Right lung (tissue), 5 donors: ENCODE measurements around the gene FBXO34. TPM values are rescaled to one million over a fixed set of nuclear protein-coding genes. Genes with fewer than 3 reads are reported as not detected.
"Not testable (repeated sequence)": the region's sequence is repeated elsewhere in the genome, so short reads cannot be mapped to it uniquely, and the experiment has no call there.

Source experiments
- DNase-seq, 2 donors: peaks; one replicate each; pipeline ENCODE4 v3.0.0-alpha.2; 2013
- polyA plus RNA-seq, 5 donors: library from polyadenylated mRNA; unstranded; fragments of 120-200 nt; gene quantifications; one replicate each; pipeline versions ENCODE4 v1.2.1 to v1.2.3, GENCODE V29; 2013; ENCODE audit warnings: inconsistent platforms in 1 of 5, low replicate concordance in 1 of 5; ENCODE audit not compliant: insufficient read length in 5 of 5, insufficient read depth in 1 of 5

Gene FBXO34
- polyA plus RNA-seq, 5 donors: 28.1 to 43.2 (median 36.9) TPM

DNA sequence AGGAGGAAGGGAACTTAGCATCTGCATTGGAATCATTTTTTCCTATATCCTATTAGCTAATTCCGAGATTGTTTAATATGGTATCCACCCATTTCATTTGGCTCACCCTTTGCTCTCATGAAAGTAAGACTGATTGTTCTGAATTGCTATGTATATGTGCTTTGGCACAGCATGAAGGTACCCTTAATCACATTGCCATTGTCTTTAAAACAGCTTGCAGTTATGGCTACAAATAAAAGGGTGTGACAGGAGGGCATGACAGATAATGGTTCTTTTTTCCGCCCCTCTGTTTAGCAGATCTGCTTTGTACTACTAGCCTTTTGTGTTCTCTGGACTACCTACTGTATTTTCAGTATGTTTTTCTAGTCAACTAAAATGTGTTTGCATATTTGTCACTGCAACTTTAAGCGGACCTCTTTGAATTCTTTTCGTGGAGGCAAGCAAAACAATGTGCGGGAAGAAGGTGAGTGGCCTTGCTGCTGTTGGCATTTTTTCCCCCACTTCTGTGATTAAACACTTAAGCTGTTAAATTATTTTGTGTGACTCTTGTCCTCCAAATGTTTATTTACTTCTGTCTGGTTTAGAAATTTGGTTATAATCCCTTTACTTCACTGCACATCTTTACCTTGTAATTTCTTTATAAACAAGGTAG is 35.8 kb downstream of the FBXO34 start:
- DNase-seq: no peak

DNA sequence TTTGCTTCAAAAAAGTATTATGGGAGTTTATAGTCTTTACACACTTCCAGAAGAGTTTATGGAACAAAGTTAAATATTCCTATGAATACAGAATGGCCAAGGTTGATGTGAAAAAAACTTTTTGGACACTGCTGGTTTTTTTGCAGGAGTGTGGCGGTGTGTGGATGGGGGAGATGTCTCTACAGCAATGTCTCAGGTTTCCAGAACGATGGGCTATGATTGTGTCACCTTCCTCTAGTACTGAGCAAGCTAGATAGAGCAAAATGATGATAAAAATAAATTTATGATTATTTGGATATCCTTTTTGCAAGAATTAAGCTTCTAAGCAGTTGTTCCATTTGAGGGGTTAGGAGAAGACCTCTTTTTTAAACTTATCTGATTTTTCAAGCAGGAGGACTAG is 37.9 kb downstream of the FBXO34 start:
- no peak for DNase-seq

DNA sequence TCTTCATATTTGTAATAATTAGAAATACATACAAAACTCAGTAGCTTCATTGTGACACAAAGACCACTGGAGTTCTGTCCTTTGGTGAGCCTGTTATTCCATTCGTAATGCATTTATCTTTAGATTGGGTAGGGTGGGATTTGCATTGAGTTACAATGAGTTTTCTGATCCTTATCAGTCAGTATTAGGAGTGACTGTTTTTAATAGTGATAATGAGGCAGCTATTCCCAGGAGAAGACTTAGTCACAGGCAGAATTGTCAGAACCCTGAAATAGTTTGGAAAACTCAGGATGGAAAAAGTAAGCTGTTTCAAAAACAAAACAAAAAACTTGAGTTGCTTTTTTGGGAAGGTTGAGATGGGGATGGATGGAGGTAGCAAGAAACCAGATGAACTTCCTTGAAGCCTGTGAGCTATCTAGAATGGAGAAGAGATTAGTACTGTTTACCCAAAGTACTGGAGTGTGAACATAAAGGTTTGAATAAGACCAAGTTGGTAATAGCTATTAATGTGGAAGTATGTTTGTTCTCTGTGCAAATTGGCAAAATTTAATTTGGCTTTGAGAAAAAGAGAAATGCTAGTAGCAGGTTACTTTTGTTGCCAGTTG is 38.6 kb downstream of the FBXO34 start:
- no peak for DNase-seq

DNA sequence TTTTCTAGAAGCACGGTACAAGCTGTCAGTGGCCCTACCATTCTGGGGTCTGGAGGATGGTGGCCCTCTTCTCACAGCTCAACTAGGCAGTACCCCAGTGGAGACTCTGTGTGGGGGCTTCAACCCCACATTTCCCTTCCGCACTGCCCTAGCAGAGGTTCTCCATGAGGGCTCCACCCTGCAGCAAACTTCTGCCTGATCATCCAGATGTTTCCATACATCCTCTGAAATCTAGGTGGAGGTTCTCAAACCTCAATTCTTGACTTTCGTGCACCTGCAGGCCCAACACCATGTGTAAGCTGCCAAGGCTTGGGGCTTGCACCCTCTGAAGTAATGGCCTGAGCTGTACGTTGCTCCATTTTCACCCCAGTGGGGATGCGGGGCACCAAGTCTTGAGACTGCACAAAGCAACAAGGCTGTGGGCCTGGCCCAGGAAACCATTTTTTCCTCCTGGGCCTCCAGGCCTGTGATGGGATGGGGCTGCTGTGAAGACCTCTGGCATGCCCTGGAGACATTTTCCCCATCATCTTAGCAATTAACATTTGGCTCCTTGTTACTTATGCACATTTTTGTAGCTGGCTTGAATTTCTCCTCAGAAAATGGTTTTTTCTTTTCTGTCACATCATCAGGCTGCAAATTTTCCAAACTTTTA is 41.3 kb downstream of the FBXO34 start:
- not testable (repeated sequence) for DNase-seq

DNA sequence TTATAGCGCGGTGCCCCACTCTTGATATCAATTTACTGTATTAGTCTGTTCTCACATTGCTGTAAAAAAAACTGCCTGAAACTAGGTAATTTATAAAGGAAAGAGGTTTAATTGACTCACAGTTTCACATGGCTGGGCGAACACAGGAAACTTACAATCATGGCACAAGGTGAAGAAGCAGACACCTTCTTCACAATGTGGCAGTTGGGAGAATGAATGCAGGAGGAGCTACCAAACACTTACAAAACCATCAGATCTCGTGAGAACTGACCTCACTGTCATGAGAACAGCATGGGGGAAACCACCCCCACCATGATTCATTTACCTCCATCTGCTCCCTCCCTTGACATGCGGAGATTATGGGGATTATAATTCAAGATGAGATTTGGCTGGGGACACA is 42.3 kb downstream of the FBXO34 start:
- DNase-seq: no peak

DNA sequence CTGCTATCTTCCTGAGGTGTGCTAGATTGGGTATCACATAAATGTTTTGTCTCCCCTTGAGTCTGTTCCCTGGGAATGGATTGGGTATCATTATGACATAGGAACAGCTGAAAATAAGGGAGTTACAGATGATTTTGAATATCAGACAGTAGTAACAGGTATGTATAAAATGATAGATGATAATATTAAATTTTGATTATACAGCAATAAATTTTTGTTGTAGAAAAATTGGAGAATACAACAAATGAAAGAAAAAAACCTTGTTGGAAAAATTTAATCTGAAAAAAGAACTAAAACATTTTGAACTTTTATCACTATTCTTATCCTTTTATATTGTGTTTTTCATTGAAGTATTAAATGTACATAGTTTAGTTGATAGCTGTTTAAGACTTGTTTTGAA is 43.2 kb downstream of the FBXO34 start:
- no peak for DNase-seq

DNA sequence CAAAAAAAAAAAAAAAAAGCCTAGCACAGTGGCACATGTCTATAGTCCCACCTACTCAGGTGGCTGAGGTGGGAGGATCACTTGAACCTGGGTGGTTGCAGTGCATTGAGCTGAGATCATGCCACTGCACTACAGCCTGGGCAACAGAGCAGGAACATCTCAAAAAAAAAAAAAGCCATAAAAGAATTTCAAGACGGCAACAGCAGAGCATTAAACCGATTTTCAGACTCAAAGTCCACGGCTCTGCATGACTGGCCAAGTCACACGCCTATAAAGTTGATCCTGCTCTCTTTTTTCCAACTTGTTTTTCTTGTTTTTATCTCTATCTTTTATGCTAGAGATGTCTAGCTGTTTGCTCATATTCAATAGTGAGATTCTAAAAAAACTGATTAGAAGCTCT is 45.3 kb downstream of the FBXO34 start:
- DNase-seq: no peak

DNA sequence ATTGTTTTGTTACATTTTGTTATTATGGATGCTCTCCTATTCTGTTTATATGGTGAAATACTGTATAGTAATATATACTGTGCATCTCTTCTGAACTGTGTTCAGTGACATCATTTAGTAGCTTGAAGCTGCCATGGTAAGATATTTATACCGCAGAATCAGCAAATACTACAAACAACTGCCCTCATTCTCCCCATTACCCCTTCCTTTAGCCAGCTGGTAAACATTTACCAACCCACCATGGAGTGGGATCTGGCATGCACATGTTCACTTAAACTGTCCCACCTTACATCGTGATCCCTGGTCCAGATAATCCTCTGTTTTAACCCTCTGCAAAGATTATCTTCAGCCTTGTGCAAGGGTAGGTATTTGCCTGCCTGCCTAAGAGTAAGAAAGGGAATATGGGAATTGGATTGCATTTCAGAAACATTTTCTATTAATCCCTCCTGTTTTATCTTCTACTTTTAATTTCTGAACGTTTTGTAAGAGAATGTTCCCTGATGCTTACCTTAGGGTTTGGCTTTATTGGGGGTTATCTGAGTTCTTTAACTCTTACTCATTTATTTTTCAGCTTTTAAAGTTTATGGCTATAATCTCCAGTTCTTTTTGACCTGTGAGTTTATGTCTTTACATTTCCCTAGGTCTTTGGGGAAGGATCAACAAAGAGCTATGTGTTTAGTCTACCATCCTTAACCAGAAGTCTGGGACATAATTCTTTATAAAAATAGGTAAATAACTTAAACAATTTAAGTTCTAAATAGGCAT is 46.5 kb downstream of the FBXO34 start:
- no peak for DNase-seq

DNA sequence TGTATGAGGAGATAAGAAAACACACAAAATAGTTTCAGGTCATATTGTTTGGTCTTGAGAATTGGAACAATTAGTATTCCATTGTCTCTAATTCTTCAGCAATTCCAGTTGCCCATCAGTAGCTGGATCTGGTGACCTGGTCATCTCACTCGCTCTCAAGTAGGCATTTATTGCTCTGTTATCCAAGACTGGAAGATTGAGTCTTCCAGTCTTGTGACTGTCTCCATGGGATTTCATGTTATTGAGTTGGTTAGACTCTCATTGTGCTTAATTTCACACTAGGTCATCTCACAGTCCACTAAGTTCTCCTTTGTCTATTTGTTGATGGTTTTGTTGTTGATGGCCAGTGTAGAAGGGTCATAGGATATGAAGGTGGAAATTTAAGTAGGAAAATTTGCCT is 47.5 kb downstream of the FBXO34 start:
- no peak for DNase-seq

DNA sequence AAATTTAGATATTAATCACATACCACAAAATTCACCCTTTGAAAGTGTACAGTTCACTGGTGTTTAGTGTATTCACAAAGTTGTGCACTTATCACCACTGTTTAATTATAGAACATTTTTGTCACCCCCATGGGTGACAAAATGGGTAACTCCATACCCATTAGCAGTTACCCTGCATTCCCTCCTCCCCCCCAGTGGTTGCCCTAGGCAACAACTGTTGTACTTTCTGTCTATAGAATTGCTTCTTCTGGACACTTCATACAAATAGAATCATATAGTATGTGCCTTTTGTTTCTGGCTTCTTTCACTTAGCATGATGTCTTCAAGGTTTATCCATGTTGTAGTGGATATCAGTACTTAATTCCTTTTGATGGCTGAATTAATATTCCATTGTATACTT is 52.7 kb downstream of the FBXO34 start:
- no peak for DNase-seq

DNA sequence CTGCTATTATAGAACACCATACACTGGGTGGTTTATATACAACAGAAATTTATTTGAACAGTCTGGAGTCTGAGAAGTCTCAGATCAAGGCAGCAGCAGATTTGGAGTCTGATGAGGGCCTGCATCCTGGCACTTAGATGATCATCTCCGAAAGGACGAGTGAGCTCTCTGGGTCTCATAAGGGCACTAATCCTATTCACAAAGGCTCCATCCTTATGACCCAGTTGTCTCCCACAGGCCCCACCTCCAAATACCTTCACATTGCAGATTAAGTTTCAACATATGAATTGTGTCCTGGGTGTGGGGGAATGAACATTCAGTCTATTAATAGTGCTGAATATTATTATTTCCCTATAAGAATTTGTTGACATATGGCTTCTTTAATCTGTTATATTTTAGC is 53.6 kb downstream of the FBXO34 start:
- no peak for DNase-seq

DNA sequence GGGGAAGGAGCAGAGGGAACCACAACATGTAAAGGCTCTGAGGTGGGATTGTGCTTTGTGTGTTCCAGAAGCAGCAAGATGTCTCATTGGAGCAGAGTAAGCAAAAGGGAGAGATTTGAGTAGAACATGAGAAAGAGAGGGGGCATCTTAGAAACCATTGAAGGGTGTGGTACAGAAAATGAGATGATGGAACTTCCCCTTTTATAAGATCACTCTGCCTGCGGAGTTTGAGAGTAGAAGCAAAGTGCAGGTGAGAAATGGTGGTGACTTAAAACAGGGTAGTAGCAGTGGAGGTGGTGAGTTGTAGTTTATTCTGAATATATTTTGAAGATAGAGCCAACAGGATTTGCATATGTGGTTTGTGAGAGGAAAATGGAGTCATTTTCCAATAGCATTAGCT is 56.0 kb downstream of the FBXO34 start:
- no peak for DNase-seq

DNA sequence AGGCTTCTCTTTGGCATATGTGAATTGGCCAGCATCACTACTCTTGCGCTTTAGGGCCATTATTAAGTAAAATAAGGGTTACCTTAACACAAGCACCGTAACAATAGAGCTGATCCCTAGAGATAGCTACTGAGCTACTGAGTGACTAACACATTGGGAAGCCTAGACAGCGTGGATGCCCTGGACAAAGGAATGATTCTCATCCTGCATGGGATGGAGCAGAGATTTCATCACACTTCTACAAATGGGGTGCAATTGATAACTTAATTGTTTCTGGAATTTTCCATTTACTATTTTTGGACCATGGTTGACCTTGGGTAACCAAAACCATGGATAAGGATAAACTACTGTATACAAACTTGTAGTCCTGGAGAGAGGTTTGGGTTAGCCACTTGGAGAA is 57.1 kb downstream of the FBXO34 start:
- DNase-seq: no peak

DNA sequence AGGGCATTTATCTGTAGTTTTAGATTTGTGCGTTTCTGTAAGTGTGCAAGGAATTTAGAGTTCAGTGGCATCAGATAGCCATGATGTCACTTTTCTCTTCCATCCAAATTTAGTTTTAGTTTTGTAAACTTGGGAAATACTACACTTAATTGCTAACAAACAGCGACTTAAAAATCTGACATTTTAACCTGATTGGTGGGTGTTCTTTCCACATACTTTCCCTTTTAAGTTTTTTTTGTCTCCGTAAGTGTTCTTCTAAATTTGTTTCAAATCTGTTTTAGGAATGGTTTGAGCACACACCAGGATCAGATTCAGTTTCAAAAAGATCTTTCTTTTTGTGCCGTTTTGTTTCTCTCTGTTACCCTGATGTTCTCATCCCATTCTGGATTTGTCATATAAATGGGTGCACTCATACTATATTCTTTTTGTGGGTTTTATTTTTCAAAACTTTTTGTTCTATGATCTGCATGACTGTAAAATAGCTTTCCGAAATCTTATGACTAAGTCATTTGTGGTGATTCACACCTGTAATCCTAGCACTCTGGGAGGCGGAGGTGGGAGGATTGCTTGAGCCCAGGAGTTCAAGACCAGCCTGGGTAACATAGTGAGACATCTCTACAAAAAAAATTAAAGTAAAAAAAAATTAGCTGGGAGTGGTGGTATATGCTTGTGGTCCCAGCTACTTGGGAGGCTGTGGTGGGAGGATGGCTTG is 58.9 kb downstream of the FBXO34 start:
- no peak for DNase-seq

DNA sequence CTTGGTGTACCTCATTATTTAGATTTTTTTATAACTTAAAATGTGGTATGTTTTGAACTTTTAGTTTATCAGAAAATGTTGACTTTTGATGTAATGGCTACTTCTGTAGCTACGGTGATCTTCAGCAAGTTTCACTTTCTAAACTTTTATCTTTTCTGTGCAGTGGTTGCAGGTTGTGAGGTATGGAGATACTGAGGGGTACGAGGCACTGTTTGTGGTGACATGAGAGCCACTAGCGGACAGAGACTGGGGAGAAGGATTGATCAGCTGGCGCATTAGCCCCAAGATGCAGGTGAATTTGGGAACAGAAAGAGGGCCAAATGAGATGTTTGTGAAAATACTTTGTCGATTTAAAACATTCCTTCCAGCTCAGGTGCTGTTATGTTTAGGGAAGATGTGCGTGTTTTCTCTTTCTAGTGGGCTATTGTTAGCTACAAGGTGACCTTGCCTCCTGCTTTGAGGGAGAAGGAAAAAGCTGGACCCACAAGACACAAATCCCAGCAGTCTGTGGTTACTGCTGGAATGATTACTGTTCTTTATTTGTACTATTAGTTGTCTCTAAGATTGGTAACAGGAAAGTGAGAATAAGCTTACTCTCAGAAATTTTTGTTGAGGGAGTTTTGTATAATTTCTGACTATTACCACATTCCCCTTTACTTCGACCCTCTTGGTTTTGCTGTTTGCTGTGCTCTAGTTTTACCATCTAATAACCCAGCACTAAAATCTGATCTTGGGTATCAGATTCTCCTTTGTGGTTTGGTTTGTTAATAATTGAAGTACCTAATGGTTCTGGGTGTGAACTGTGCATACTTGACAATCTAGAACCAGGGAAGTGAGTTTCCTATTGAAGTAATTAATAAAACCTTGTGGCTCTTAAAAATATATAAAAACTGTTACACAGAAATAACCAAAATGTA is 61.7 kb downstream of the FBXO34 start:
- DNase-seq: no peak

DNA sequence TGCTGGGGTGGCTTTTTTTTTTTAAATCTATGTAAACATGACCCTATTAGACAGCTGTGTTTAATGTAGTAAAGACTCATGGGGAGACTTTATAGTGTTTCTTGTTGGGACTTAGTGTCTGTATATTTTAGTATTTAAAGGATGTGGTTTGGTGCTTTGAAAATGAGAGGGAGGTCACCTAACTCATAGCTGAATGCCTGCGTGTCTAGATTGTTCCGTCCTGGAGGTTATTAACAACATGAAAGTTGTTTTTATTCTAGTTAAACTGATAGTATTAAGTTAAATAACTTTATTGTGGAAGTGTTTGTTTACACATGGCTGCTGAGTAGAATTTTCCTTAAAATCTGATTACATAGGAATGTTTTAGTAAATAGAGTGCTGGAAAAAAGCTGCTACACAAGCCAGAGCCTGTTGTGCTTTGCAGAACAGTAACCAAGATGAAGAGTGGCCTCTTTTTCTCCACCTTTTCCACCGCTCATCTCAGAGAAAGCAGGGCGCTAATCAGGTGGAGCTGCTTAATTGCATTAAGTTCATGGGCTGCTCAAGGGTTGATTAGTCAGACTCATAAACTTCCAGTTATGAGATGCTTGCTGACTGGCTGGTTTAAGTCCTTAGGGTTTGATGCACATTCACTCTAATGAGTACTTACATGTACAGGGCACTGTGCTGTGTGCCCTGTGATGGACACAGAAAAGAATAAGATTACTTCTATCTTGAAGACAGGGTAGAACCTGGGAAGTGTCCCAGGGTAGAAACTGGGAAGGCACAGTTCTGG is 62.7 kb downstream of the FBXO34 start:
- peak in 1 of 2 donors; percentile 17 for DNase-seq

DNA sequence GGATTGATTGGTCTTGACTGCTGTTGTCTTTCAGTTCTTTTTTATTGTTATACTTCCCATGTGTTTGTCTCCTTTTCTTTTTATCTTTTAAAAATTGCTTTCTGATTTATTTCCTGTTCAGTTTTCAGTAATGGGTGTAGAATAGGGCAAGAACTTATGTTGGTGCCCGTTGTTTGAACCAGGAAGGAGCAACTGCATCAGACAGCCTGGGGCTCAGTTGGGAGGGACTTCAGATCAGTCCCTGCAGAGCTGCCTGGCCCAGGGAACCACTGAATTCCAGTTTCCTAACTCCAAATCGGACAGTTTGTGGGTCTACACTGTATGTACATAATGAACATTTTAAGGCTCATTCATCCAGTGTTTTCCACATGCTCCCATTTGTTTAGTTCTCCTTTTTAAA is 64.9 kb downstream of the FBXO34 start:
- DNase-seq: no peak

DNA sequence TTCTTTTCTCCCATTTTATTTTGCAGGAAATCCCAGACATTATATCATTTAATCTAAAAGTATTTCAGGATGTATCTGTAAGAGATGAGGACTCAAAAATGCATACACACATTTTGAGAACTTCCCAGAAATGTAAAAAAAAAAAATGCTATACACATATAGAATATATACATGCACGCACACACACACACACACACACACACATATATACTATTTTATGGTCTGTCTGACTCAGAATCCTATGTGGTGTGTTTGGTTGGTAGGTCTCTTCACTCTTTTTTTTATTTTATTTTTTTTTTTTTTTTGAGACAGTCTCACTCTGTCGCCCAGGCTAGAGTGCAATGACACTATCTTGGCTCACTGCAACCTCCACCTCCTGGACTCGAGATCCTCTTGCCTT is 65.5 kb downstream of the FBXO34 start:
- no peak for DNase-seq

DNA sequence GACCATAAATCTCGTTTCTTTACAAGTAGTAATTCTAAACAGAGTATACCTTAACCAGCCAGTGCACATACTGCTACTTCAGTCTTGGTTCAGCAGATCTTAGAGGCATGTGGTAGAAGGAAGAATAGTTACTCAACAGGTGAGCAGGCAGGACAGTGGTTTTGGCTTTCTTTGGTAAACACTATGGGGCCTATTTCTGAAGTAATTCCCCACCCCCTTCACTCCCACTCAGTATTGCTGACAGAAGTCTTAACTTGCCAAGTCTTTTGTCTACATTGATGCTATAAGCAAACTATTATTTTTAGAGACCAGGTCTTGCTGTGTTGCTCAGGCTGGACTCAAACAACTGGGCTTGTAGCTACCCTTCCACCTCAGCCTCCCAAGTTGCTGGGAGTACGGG is 68.5 kb downstream of the FBXO34 start:
- no peak for DNase-seq

DNA sequence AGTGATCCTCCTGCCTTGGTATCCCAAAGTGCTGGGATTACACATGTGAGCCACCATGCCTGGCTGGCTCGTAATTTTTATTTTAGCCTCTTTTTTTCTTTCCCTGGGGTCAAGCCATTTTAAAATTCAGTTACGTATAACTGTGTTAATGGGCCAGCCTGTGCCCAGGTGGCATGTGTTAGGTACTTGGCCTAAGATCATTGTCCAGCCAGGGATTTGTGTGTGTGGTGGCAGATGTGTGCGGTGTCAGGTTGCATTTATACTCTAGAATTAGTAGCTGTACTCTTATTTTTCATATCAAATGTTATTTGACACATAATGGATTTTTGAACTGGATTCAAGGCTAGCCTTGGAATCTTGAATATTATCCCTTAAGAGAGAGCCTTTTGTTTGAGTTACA is 69.3 kb downstream of the FBXO34 start:
- DNase-seq: no peak
